GM18526 (cell line): ENCODE data around the gene MACIR.

Source experiments
- POLR2A ChIP-seq: IDR thresholded peaks from 3 replicates; pipeline ENCODE4 v1.6.1; 2011; ENCODE audit not compliant: insufficient read length; ENCODE audit errors: extremely low read depth

Gene MACIR

DNA sequence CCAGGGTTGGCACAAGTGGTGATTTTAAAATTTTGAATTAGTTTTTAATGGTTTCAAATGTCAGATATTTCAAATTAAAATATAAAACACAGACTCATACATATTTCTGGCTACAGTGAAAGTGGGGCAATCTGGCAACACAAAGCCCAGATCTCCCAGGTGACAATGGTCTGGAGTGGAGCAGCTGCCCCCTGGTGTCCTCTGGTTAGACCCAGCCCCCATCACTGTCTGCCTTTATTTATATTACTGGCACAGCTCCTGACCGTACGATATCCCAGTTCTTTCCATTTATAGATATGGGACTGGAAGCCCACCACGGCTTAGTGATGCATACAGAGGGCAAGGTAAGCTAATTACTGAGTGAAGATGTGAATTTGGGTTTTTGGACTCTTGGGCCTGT is 37.3 kb downstream of the MACIR start:
- no peak for TF ChIP-seq POLR2A

DNA sequence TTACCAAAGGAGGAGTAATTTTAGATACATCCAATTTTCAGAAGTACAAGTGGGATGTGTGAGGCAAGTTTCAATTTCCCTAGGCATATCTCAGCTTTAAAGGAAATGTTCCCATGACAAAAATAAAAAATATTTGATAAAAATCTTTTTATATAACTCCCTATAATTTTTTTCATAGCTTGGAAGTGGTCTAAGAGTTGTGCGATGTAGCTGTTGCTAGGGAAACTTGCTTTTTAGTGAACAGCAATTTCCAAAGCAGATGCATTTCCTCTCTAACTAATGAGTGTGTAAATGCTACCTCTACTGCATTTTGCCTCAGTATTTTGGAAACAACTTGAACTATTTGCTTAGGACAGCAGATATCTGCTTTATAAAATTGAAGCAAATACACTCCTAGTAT is 39.6 kb downstream of the MACIR start:
- no peak for TF ChIP-seq POLR2A

DNA sequence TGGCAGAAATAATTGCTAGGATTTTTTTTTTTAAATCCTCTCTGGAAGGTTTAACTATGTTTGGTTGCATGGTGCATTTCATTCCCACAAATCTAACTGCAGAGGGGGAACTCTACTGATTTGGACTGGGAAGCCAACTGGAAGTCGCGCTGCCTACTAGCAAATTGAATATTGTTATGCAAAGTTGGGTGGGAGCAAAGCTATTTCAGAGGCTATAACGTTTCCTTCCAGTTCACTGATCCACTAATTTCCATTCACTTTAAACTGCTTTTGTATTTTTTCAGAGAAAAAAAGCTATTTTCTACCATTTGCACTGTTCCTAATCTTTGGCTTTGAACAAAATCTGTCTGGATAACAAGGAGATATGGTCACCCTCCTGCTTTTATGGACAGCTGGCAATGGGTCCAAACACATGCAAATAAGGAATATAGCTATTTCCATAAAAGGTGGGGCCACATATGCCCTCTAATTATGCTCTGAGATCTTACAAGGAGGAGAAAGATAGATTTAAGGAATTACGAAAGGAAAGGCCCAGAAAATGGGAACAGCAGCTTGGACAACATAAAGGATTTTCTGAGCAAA is 40.1 kb downstream of the MACIR start:
- no peak for TF ChIP-seq POLR2A

DNA sequence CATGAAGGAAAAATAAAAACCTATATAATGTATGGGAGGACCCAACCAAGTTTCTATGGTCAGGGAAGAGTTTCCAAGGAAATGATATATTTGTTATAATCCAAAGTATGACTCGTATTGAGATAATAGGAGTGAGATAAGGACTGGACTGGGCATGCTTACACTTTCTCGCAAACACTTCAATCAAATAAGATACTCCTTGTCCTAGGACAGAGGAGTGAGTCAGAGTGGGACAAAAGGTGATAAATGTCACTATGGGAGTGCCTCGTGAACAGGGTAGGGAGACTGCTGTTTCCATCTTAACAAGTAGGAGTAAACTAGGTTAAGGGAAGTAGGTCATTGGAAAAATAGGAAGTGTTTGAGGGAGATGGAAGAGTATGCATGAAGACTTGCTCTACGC is 47.2 kb downstream of the MACIR start:
- TF ChIP-seq POLR2A = no peak

DNA sequence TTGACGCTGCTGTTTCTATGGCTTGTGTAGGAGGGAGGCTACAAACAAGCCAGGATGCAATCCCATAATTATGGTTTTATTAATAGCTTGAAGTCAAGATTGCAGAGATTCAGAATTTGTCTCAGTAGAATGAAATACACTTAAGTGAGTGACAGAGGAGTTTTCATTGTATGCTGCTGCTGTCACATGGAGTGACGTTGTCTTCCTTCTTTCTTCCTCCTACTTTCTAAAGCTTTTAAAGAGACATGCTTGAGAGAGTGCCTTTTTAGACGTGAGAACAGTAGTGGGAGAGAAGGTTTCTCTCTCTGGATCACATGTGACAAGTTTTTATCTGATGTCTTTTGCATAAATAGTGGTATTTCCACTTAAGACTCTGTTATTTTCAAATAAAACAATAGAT is 48.9 kb downstream of the MACIR start:
- TF ChIP-seq POLR2A = no peak

DNA sequence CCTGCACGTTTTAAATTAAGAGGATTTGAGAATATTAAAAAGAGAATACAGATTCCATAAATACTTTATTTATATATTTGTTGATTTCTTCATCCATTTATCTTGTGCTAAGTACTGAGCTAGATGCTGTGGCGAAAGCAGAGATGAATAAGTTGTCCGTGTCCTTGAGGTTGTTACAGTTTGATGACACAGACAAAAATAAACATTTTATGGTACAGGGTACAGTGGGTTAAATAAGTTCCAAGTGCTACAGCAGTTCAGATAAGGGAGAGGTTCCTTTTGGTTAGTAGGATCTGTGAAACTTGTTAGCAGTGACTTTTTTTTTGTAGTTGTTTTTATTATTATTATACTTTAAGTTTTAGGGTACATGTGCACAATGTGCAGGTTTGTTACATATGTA is 50.2 kb downstream of the MACIR start:
- no peak for TF ChIP-seq POLR2A

DNA sequence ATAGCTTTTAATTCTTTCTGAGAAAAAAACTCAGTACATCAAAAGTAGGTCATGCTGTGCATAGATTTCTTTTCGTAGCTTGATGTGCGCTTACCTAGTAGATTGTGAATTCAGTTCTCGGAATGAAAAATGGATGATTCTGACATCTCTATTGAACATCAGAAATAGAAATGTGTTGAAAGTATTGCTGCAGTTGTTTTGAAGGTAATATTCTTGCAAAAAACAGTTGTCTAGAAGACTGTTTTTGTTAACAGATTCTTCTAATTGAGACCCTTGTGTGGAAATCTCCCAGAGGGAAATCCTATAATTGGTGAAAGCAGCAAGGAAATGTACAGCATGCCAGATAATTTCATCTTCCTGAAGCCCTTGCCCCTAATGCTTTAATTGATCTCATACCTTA is 54.5 kb downstream of the MACIR start:
- no peak for TF ChIP-seq POLR2A

DNA sequence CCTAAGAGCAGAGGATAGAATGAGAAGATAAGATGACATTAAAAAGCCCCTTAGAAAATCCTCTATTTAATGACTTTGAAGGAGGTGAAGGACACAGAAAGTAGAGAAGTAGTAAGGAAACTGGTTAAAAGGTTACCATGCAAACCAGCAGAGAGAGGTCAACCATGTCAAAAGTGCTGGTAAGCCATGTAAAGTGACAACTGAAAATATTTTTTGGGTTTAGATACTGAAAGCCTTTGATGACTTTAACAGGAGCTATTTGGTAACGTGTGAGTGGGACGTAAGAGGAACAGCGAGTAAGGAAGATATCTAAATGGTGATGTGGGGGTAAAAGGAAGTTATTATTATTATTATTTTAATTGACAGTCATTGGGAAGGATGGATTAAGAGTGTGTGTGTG is 56.9 kb downstream of the MACIR start:
- TF ChIP-seq POLR2A = no peak

DNA sequence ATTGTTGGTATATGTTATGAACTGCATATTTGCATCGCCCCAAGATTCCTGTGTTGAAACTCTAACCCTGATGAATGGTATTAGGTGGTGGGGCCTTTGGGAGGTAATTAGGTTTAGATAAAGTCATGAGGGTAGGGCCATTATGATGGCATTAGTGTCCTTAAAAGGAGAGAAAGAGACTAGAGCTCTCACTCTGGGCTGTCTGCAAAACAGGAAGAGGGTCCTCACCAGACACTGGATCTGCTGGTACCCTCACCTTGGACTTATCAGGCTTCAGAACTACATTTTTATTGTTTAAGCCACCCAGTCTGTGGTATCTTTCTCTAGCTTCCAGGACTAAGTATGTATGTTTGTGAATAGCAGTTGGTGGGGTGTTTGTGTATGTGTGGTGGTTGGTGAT is 68.9 kb downstream of the MACIR start:
- no peak for TF ChIP-seq POLR2A

DNA sequence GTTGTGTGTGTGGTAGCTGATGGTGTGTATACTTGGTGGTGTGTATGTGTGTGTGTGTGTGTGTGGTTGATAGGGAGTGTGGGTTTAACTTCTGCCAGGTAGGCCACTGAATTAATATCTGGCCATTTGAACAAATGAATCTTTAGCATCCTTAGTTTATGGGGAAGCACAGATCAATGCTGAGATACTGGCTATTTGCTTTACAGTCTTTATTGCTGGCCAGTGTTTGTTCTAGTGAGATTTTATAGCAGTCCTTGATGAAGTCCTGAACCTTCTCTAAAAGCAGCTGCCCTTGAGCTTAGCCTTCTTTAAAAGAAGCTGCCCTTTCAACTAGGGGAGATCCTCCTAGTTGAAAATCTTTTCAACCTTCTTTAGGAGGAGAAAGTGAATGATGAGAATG is 69.3 kb downstream of the MACIR start:
- no peak for TF ChIP-seq POLR2A
